ENCODE results near the gene UNC93A. TPM values are rescaled to one million over a fixed set of nuclear protein-coding genes. Genes with fewer than 3 reads are reported as not detected.

Gene UNC93A
- total RNA-seq, 1 donor from 2014 or later, result not detected

- no peak for TF ChIP-seq CTCF (IDR thresholded peaks at IDR 0.05)
- Mint-ChIP-seq H3K4me1 (peaks cover 9% of the 10 kb centered on the region), H3K9me3 (no peaks in the 10 kb centered on the region), H3K36me3 (ENCODE audit: low read depth) (no peaks in the 10 kb centered on the region), H3K27ac (no peak overlapping the region), H3K27me3 (peaks cover 8% of the 10 kb centered on the region), H3K4me3 (no peak overlapping the region)
- ATAC-seq (ENCODE audit: low read depth) (no peak), DNase-seq (no peak)
- intact Hi-C loops (cut with micrococcal nuclease), result no loop called here
- POLR2A ChIA-PET, result no interaction called here
- CTCF ChIA-PET, result no interaction called here
Measured at GRCh38 chr6:167295495-167296292, 4.6 kb downstream of the UNC93A start.

- TF ChIP-seq CTCF (IDR thresholded peaks at IDR 0.05), result no peak
- CTCF ChIA-PET, result no interaction called here
- Mint-ChIP-seq H3K27ac (no peak overlapping the region), H3K36me3 (ENCODE audit: low read depth) (no peaks in the 10 kb centered on the region), H3K9me3 (no peaks in the 10 kb centered on the region), H3K4me1 (peaks cover 9% of the 10 kb centered on the region), H3K4me3 (no peak overlapping the region), H3K27me3 (peaks cover 8% of the 10 kb centered on the region)
- intact Hi-C loops (cut with micrococcal nuclease), result no loop called here
- DNase-seq (no peak), ATAC-seq (ENCODE audit: low read depth) (no peak)
- POLR2A ChIA-PET, result no interaction called here
Measured at GRCh38 chr6:167296293-167296690, 5.2 kb downstream of the UNC93A start.

- Mint-ChIP-seq H3K27ac (no peak overlapping the region), H3K36me3 (ENCODE audit: low read depth) (no peaks in the 10 kb centered on the region)
- intact Hi-C loops (cut with micrococcal nuclease), result no loop called here
Measured at GRCh38 chr6:167296902-167297301, 5.8 kb downstream of the UNC93A start.

GRCh38 chr6:167298127-167298526 lies 7.0 kb downstream of the UNC93A start:
- H3K4me1 Mint-ChIP-seq, result peaks cover 9% of the 10 kb centered on the region
- ChIA-PET CTCF (no interaction called here), POLR2A (interaction anchor here (0.7 kb wide), 1 partner anchor 51 kb away, joined by 3 read pairs; no protein-coding TSS in a partner anchor)
- ATAC-seq (ENCODE audit: low read depth) (no peak), DNase-seq (no peak)
- no peak overlapping the region for H3K27ac Mint-ChIP-seq
- no peak for TF ChIP-seq CTCF (IDR thresholded peaks at IDR 0.05)
- intact Hi-C loops (cut with micrococcal nuclease), result no loop called here
- H3K27me3 Mint-ChIP-seq, result peaks cover 14% of the 10 kb centered on the region
- no peaks in the 10 kb centered on the region for H3K9me3 Mint-ChIP-seq
- no peak overlapping the region for H3K4me3 Mint-ChIP-seq
- H3K36me3 Mint-ChIP-seq (ENCODE audit: low read depth), result no peaks in the 10 kb centered on the region

More at GRCh38 chr6:167296902-167297301, 5.8 kb downstream of the UNC93A start:
- H3K4me1 Mint-ChIP-seq, result peaks cover 9% of the 10 kb centered on the region
- no peak for TF ChIP-seq CTCF (IDR thresholded peaks at IDR 0.05)
- no peak overlapping the region for H3K4me3 Mint-ChIP-seq
- ChIA-PET CTCF (no interaction called here), POLR2A (no interaction called here)
- no peaks in the 10 kb centered on the region for H3K9me3 Mint-ChIP-seq
- DNase-seq (no peak), ATAC-seq (ENCODE audit: low read depth) (no peak)
- H3K27me3 Mint-ChIP-seq, result peaks cover 8% of the 10 kb centered on the region

- TF ChIP-seq CTCF (IDR thresholded peaks at IDR 0.05), result no peak
- CTCF ChIA-PET, result no interaction called here
Measured at GRCh38 chr6:167299641-167300308, 8.7 kb downstream of the UNC93A start.

More at GRCh38 chr6:167299641-167300308, 8.7 kb downstream of the UNC93A start:
- Mint-ChIP-seq H3K27ac (no peak overlapping the region), H3K9me3 (no peaks in the 10 kb centered on the region), H3K4me1 (peaks cover 9% of the 10 kb centered on the region), H3K4me3 (no peak overlapping the region), H3K27me3 (peaks cover 15% of the 10 kb centered on the region), H3K36me3 (ENCODE audit: low read depth) (no peaks in the 10 kb centered on the region)
- intact Hi-C loops (cut with micrococcal nuclease), result no loop called here
- ATAC-seq (ENCODE audit: low read depth) (no peak), DNase-seq (no peak)
- POLR2A ChIA-PET, result no interaction called here

All from activated B cell treated with CpG ODN at 0.5 μM for 24 hours (primary cell).